ENCODE measurements around the gene FBXO42. TPM values are rescaled to one million over a fixed set of nuclear protein-coding genes. Genes with fewer than 3 reads are reported as not detected.

FBXO42 gene
- total RNA-seq, 1 donor from 2014 or later, result 18.8 TPM

DNA sequence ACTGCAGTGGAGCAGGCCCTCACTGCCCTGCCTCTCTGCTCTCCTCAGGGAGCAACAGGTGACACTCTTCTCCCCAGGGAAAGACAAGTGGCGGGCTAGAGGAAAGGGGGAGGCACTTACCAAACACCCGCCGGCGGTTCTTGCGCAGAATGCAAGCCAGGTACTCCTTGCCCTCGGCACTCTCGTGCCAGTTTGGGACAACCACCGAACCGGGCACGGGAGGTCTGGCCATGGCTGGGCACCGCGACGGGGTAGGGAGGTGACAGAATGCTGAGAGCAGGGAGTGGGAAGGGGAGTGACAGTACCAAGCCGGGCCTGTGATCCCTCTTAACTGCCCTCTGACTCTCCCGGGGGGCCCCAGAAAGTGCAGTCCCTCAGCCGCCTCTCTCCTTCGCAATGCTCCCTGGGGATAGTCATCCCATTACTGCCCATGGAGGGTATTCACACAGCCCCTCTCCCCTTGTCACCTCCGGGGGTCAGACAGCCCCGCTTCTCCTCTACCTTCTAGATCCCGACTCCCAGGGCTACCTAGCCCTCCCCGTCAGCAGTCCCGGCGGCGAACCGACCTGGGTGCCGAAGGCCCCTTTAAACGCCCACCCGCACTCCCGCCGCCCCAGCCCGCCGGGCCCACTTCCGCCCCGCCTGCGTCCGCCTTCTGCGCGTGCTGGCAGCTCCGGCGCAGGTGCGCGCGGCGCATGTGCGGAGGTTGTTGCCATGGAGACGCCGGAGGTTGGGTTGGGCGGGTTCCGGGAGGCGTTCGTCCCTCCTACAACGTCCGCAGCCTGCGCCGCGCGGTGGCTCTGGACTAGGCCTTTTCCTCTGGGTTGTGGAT lies 115.6 kb downstream of the FBXO42 start, which contains the start of gene CPLANE2:
TSS of gene CPLANE2 (minus strand) at position 673 of the 832 bp plus-strand sequence. CDS start at position 232, 441 bp downstream.
- H3K27ac ChIP-seq, result no peak within 1 kb of the TSS
- H3K27me3 Mint-ChIP-seq (ENCODE audit: insufficient read depth, low read depth), result peaks cover 8% of the 10 kb centered on the region
- peak within 1 kb of the TSS; percentile 82 for H3K27ac Mint-ChIP-seq

DNA sequence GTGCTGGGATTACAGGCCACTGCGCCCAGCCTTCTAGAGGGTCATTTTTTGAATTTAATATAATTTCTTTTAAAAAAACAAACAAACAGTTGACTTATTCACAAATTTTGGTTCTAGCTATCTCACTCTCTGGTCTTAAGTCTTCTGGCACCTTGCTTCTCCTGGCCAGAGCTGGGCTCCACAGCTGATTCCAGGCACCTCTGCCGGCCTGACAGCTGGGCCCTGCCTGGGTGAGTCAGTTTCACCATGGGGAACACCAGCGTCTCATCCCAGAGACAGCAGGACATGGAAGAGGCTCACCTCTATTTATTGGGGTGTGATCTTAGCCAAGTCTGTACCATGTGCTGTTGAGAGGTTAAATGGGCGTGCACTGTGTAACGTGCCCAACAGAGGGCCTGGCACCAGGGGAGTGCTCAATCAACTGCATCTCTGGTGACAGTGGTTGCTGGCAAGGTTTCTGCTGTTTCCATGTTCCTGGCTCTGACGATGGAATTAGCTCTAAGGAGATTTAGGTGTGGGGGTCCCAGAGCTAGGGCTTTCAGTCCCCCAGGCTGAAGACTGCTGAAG lies 116.3 kb downstream of the FBXO42 start:
- H3K4me3 ChIP-seq, result peak overlapping the region; percentile 62
- no peaks in the 10 kb centered on the region for H3K79me2 ChIP-seq (ENCODE audit: low read depth)
- H2AFZ ChIP-seq (replicated peaks), result no peak overlapping the region
- no peak overlapping the region for H3K9ac ChIP-seq
- no peaks in the 10 kb centered on the region for H3K9me3 Mint-ChIP-seq
- peak overlapping the region; percentile 66 for H3K27ac Mint-ChIP-seq
- H3K4me1 ChIP-seq, result peaks cover 6% of the 10 kb centered on the region
- H3K4me2 ChIP-seq, result peak overlapping the region; percentile 75
- H3F3A ChIP-seq (ENCODE audit: low read depth), result peaks cover 10% of the 10 kb centered on the region
- H3K4me1 Mint-ChIP-seq, result peaks cover 19% of the 10 kb centered on the region
- TF ChIP-seq, protein P1, sequence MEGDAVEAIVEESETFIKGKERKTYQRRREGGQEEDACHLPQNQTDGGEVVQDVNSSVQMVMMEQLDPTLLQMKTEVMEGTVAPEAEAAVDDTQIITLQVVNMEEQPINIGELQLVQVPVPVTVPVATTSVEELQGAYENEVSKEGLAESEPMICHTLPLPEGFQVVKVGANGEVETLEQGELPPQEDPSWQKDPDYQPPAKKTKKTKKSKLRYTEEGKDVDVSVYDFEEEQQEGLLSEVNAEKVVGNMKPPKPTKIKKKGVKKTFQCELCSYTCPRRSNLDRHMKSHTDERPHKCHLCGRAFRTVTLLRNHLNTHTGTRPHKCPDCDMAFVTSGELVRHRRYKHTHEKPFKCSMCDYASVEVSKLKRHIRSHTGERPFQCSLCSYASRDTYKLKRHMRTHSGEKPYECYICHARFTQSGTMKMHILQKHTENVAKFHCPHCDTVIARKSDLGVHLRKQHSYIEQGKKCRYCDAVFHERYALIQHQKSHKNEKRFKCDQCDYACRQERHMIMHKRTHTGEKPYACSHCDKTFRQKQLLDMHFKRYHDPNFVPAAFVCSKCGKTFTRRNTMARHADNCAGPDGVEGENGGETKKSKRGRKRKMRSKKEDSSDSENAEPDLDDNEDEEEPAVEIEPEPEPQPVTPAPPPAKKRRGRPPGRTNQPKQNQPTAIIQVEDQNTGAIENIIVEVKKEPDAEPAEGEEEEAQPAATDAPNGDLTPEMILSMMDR (IDR thresholded peaks at IDR 0.05), result peak; percentile 29
- no peak for TF ChIP-seq EZH2phosphoT487 (IDR thresholded peaks at IDR 0.05)
- no peaks in the 10 kb centered on the region for H4K20me1 ChIP-seq (ENCODE audit: low read depth)
- H3K27me3 ChIP-seq, result peaks cover 7% of the 10 kb centered on the region
- H3K36me3 Mint-ChIP-seq, result peaks cover 1% of the 10 kb centered on the region
- H3K27me3 Mint-ChIP-seq (ENCODE audit: insufficient read depth, low read depth), result peaks cover 8% of the 10 kb centered on the region
- peak; percentile 46 for DNase-seq (ENCODE audit: low spot score)
- no peaks in the 10 kb centered on the region for H3K36me3 ChIP-seq
- H3K9me3 ChIP-seq (ENCODE audit: low read depth), result no peaks in the 10 kb centered on the region
- H3K27ac ChIP-seq, result no peak overlapping the region
- peak overlapping the region; percentile 86 for H3K4me3 Mint-ChIP-seq

More for the DNA sequence above, 115.6 kb downstream of the FBXO42 start, which contains the start of gene CPLANE2:
- Histone ChIP-seq H3K4me3 (peak within 1 kb of the TSS; percentile 62), H3K27me3 (peaks cover 7% of the 10 kb centered on the region), H3F3A (ENCODE audit: low read depth) (peaks cover 10% of the 10 kb centered on the region), H3K4me2 (peak within 1 kb of the TSS; percentile 75), H3K79me2 (ENCODE audit: low read depth) (no peaks in the 10 kb centered on the region), H4K20me1 (ENCODE audit: low read depth) (no peaks in the 10 kb centered on the region), H2AFZ (replicated peaks) (peak within 1 kb of the TSS; percentile 90), H3K9me3 (ENCODE audit: low read depth) (no peaks in the 10 kb centered on the region), H3K9ac (no peak within 1 kb of the TSS), H3K4me1 (peaks cover 10% of the 10 kb centered on the region), H3K36me3 (no peaks in the 10 kb centered on the region)
- Mint-ChIP-seq H3K36me3 (peaks cover 1% of the 10 kb centered on the region), H3K4me1 (peaks cover 24% of the 10 kb centered on the region), H3K9me3 (no peaks in the 10 kb centered on the region), H3K4me3 (peak within 1 kb of the TSS; percentile 86)
- peak; percentile 97 for DNase-seq (ENCODE audit: low spot score)
- TF ChIP-seq EZH2phosphoT487 (IDR thresholded peaks at IDR 0.05) (no peak), EZH2 (IDR thresholded peaks at IDR 0.05) (peak; percentile 28)
- TF ChIP-seq, protein P1 (IDR thresholded peaks at IDR 0.05), result no peak

DNA sequence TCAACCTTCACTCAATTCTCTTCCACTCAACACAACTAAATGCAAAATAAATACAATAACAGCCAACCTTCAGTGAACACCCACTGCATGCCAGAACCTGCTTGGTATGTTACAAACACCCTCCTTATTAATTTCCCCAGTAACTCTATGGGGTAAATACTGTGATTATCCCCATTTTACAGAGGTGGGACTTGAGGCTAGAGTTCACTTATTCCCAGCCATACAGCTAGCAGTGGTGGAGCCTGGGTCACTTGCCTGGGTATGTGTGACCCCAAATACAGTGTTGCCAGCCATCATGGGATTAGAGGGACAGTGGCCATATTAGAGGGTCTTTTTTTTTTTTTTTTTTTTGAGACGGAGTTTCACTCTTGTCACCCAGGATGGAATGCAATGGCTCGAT lies 116.9 kb downstream of the FBXO42 start:
- H4K20me1 ChIP-seq (ENCODE audit: low read depth), result no peaks in the 10 kb centered on the region
- H3K4me3 Mint-ChIP-seq, result no peak overlapping the region

More for the DNA sequence above, 116.9 kb downstream of the FBXO42 start:
- no peak overlapping the region for H3K9ac ChIP-seq
- TF ChIP-seq EZH2 (IDR thresholded peaks at IDR 0.05), result no peak
- TF ChIP-seq, protein P1 (IDR thresholded peaks at IDR 0.05), result no peak
- TF ChIP-seq EZH2phosphoT487 (IDR thresholded peaks at IDR 0.05), result no peak
- H3K27me3 Mint-ChIP-seq (ENCODE audit: insufficient read depth, low read depth), result peaks cover 8% of the 10 kb centered on the region
- peaks cover 8% of the 10 kb centered on the region for H3K27me3 ChIP-seq
- H3F3A ChIP-seq (ENCODE audit: low read depth), result peaks cover 10% of the 10 kb centered on the region
- peaks cover 6% of the 10 kb centered on the region for H3K4me1 ChIP-seq
- H3K4me1 Mint-ChIP-seq, result peaks cover 17% of the 10 kb centered on the region
- no peak for DNase-seq (ENCODE audit: low spot score)
- H3K79me2 ChIP-seq (ENCODE audit: low read depth), result no peaks in the 10 kb centered on the region
- H3K4me2 ChIP-seq, result no peak overlapping the region
- no peaks in the 10 kb centered on the region for H3K9me3 ChIP-seq (ENCODE audit: low read depth)
- H3K27ac Mint-ChIP-seq, result no peak overlapping the region
- peaks cover 1% of the 10 kb centered on the region for H3K36me3 Mint-ChIP-seq
- no peaks in the 10 kb centered on the region for H3K9me3 Mint-ChIP-seq
- H2AFZ ChIP-seq (replicated peaks), result no peak overlapping the region
- no peak overlapping the region for H3K4me3 ChIP-seq
- H3K36me3 ChIP-seq, result no peaks in the 10 kb centered on the region
- no peak overlapping the region for H3K27ac ChIP-seq
